Erythroblast (primary cell): ENCODE data around the gene ZFPM1.

Experiments used
- DNase-seq, 2 experiments: peaks; one replicate each; lab custom pipeline; 2025; lab: John Stamatoyannopoulos, UW
- GATA1 ChIP-seq: IDR thresholded peaks from 2 replicates; pipeline ENCODE4 v1.6.1; 2011; ENCODE audit warnings: low read depth, mild to moderate bottlenecking, control low read depth, low read length, moderate library complexity
- POLR2A ChIP-seq: IDR thresholded peaks from 2 replicates; pipeline ENCODE4 v1.6.1; 2011; ENCODE audit warnings: mild to moderate bottlenecking, low read length

ZFPM1 gene

DNA sequence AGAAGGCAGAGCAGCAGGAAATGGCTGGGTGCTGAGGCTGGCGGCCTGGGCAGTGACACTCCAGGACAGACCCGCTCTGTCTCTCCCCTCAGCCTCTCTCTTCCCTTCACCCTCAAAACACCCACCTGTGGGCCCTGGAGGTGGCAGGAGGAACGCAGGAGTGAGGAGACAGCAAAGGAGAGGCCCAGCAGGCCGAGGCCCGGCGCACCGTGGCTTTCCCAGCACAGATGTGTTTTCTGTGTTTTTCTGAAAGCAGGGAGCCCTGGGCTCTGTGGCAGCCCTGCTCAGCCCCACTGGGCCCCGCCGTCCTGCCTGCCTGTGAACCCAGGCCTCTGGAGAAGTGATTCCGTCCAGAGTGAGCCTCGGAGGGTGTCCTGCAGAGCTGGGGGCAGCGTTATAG, 39.8 kb upstream of the ZFPM1 start:
- DNase-seq: no peak
- no peak for TF ChIP-seq POLR2A
- TF ChIP-seq GATA1: no peak

DNA sequence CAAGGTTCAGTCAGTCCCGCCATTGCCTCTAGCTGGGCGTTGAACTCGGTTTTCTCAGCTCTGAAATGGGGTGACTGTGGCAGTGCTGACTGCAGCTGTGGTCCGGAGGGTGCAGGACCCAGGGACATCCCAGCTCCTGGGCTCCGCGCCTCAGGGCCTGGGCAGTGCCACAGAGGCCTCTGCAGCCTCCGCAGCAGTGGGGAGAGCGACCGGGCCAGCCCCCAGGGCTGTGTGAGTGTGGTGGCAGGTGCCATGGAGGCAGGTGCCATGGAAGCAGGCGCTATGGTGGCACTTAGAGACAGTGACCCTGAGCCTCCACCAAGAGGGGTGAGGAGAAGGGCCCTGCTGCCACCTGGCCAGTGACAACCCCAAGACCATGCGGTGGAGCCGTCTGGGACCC, 39.4 kb upstream of the ZFPM1 start:
- no peak for DNase-seq
- TF ChIP-seq GATA1 (no peak), POLR2A (no peak)

DNA sequence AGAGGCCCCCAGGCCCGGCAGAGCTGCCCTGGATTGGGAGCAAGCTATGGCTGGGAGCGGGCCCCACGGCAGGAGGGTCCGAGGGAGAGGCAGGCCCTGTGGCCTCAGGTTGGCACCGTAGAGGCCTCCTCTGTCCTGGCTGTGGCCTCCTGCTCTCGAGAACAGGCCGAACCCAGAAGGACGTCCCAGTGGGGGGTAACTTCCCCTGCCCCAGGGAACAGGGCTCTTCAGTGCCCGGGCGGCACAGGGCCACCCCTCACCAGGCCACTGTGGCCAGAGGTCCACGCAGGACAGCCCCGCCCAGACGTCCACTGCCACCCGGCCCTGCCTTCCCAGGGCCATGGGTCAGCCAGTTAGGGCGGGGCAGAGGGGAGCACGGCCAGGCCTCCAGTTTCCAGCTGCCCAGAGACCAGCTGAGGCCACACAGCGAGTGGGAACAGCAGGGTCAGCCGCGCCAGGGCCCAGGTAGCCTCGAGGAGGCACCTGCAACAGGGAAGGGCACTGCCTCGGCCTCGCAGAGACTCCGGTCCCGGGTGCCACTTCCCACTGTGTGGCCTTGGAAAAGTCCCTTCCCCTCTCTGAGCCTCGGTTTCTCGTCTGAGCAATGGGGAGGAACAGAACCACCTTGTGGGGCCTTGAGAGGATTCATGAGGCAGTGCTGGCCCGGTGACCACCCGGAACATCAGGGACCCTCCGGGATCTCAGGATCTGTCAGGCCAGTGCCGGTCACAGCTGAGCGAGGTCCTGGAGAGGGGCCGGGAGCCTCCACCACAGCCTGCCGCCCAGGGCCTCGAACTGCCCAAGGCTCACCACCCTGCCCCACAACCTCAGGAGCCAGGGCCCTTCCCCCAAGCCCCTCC, 38.3 kb upstream of the ZFPM1 start:
- DNase-seq: no peak
- no peak for TF ChIP-seq GATA1
- TF ChIP-seq POLR2A: no peak

- TF ChIP-seq POLR2A: no peak
- no peak for TF ChIP-seq GATA1
- DNase-seq: no peak
These were observed 37.7 kb upstream of the ZFPM1 start for GRCh38 chr16:88415381-88415705.

- TF ChIP-seq POLR2A: no peak
- no peak for TF ChIP-seq GATA1
These were observed 37.3 kb upstream of the ZFPM1 start for GRCh38 chr16:88415713-88416323.

DNA sequence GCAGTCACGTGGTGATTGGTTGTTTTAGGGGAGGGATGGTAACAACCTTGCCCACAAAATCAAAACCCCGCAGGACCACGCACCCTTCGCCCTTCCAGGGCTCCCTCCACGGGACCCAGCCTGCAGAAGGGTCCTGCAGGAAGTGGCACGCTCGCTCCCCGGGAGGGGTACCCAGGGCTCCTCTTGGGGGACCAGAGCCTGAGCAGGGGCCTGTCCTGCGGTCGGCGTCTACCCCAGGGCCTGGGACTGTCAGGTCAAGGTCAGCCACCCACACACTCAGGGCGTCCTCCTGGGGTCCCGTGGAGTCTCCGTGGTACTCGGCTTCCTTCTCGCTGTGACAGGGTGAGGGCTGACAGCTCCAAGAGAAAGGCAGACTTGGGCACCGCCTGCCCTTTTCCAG, 36.4 kb upstream of the ZFPM1 start:
- TF ChIP-seq POLR2A: no peak
- no peak for TF ChIP-seq GATA1
- no peak for DNase-seq

More at GRCh38 chr16:88415713-88416323, 37.3 kb upstream of the ZFPM1 start:
- no peak for DNase-seq

DNA sequence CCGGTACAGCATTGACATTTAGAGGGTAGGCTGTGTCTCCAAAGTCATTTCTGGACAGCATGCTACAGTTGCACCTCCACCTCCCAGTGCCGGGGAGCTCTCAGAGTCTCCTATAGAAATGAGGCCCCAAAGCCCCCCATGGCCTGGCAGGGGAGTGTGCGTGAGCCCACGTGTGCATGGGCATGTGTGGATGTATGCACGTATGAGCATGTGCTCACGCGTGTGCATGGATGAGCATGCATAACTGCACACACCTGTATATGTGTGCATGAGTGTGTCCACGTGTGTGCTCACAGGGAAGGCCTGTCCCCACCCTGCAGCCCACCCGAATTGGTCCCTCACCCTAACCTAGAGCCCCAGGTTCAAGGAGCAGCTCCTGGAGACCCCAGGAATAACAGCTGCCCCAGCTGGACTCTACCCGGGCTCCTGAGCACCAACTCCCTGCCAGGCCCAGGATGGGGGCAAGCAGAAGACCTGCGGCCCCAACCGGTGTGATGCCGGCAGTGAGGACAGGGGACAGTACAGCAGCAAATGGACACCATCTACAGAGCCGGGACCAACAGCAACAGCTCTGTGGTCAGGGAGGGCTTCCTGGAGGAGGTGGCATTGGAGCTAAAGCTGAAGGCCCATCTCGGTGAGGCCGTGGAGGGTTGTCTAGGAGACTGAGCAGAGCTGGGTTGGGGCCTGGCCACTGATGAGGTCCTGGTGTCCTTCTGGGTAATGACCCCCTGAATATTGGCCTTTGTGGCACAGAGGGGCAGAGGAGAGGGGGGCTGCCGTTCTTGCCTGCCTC, 35.2 kb upstream of the ZFPM1 start:
- DNase-seq: no peak
- no peak for TF ChIP-seq POLR2A
- no peak for TF ChIP-seq GATA1

DNA sequence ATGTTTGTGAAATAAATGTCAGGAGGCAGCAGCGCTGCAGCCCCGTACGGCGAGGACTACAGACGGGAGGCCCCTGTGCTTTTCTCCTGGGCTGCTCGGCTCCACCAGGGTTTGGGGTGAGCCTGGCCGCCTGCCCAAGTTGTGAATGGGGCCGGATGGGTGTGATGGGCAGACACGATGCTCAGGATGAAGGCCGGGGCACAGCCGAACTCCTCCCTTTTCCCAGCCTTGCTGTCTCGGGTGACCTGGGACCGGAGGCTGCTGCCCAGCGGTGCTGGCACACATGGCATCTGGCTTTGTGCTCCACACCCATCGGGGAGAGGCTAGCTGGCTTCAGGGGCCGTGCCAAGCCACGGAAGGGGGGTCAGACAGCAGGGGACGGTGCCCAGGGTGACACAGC, 34.2 kb upstream of the ZFPM1 start:
- no peak for DNase-seq
- TF ChIP-seq POLR2A (no peak), GATA1 (no peak)

DNA sequence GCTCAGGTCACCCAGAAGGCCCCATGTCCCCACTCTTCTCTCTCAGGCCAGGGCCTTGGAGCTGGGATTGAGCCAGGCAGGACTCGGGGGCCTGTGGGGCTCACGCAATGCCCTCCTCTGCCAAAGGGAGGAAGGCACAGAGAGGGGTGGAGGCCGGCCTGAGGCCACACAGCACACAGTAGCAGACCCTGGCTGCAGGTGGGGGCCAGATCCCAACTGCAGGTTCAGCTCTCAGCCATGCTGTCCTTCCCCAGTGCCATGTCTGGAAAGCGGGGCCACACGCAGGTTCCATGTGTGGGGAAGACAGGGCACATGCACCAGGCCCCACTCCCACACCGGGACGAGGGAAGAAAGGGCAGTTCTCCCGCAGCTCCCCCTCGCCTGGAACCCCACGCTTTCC, 33.3 kb upstream of the ZFPM1 start:
- TF ChIP-seq POLR2A: no peak
- no peak for TF ChIP-seq GATA1
- DNase-seq: no peak

GRCh38 chr16:88420496-88420895, 32.6 kb upstream of the ZFPM1 start:
- no peak for DNase-seq
- TF ChIP-seq POLR2A (no peak), GATA1 (no peak)

GRCh38 chr16:88421301-88421700, 31.8 kb upstream of the ZFPM1 start:
- TF ChIP-seq POLR2A (no peak), GATA1 (no peak)

DNA sequence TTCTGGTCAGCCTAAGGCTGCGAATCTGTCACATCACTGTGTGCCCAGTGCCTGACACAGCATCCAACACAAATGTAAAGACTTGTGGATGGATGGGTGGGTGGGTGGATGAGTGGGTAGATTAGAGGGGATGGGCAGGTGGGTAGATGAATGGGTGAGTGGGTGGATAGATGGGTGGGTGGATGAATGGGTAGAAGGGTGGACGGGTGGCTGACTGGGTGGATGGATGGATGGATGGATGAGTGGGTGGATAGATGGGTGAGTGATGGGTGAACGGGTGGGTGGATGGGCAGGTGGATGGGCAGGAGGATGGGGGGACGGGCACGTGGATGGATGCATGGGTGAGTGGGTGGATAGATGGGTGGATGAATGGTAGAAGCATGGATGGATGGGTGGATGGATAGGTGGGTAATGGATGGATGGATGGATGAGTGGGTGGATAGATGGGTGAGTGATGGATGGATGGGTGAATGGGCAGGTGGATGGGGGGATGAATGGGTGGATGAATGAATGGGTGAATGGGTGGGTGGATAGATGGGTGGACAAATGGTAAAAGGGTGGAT, 31.1 kb upstream of the ZFPM1 start:
- TF ChIP-seq GATA1: no peak
- TF ChIP-seq POLR2A: no peak
- no peak for DNase-seq

More at GRCh38 chr16:88421301-88421700, 31.8 kb upstream of the ZFPM1 start:
- no peak for DNase-seq

DNA sequence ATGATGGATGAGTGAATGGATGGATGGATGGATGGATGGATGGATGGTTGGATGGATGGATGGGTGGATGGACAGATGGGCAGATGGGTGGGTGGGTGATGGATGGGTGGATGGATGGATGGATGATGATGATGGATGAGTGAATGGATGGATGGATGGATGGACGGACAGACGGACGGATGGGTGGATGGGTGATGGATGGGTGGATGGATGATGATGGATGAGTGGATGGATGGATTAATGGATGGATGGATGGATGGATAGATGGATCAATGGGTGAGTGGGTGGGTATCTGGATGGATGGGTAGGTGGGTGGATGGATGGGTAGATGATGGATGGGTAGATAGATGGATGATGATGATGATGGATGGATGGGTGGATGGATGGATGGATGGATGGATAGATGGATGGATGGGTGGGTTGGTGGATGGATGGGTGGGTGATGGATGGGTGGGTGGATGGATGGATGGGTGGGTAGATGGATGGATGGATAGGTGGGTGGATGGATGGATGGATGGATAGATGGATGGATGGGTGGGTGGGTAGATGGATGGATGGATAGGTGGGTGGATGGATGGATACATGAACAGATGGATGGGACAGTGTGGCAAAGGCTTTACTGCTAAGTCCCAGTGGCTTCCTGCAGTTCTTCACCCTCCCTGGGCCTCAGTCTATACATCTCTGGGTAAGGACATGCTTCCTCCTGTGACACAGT, 30.2 kb upstream of the ZFPM1 start:
- no peak for DNase-seq

More for the DNA sequence above, 30.2 kb upstream of the ZFPM1 start:
- TF ChIP-seq GATA1 (no peak), POLR2A (no peak)
